ENCODE data around the gene BAHCC1. TPM values are rescaled to one million over a fixed set of nuclear protein-coding genes. Genes with fewer than 3 reads are reported as not detected.
A peak's percentile ranks its signal among the peaks of the same experiment; 100 is the strongest.

BAHCC1 gene
- total and polyA plus RNA-seq, 2 of the 8 experiments (the other 6 are each of a cell fraction or from before 2014, with no cell fraction given), result 0.26 to 0.58 TPM

- ChIA-PET CTCF (ENCODE audit: partially characterized antibody) (interaction anchor here (0.6 to 2.7 kb wide), 4 partner anchors 29 to 237 kb away, joined by 3 to 16 read pairs (median 4); no protein-coding TSS in a partner anchor), POLR2A (ENCODE audit: partially characterized antibody) (interaction anchor here (1.0 to 35.8 kb wide), 5 partner anchors 8 to 246 kb away, joined by 3 to 1004 read pairs (median 8); partner anchors contain the start of genes ACTG1 and FSCN2)
- no peak for FAIRE-seq
- H3K9ac ChIP-seq (replicated peaks in 1 of 4; ENCODE audit: extremely low read depth in 1 of 4, low read depth in 3 of 4, low read length in 3 of 4), result no peak overlapping the region
- 80% methylated on average over 5 of the region's 5 CpGs; no CpG with 5 or more reads in 1 of the 2 experiments for WGBS, 2 experiments (ENCODE audit: extremely low coverage in 1 of 2, insufficient coverage in 1 of 2, insufficient read length in 1 of 2, insufficient replicate concordance in 2 of 2, low coverage in 1 of 2, low lambda C conversion rate in 2 of 2, missing lambda C conversion rate in 1 of 2)
- H3K4me3 ChIP-seq (ENCODE audit: extremely low read depth in 1 of 4, insufficient read depth in 2 of 4, low read depth in 3 of 4, low read length in 4 of 4), result no peak overlapping the region
- H3K36me3 ChIP-seq (ENCODE audit: control insufficient read depth in 2 of 4, insufficient read depth in 4 of 4, low read length in 3 of 4), result no peaks in the 10 kb centered on the region
- H3K4me2 ChIP-seq (ENCODE audit: insufficient read depth in 1 of 2, low read depth in 2 of 2, low read length in 2 of 2), result no peak overlapping the region; a peak in 1 of 4 replicates
- H3K23ac ChIP-seq (ENCODE audit: insufficient read length), result no peak overlapping the region
- H4K91ac ChIP-seq (replicated peaks; ENCODE audit: insufficient read length, low read length), result peak overlapping the region; percentile 66
- H4K8ac ChIP-seq (ENCODE audit: extremely low read depth, insufficient read depth, low read length), result no peak overlapping the region
- peak overlapping the region; percentile 53; the same call in 1 of the 2 replicates for H3K18ac ChIP-seq (ENCODE audit: extremely low read depth, low read length)
- H4K5ac ChIP-seq (ENCODE audit: insufficient read length, low read depth, low read length), result no peak overlapping the region
- no peak for DNase-seq (ENCODE audit: low read depth in 1 of 2, low spot score in 2 of 2)
- H3K79me2 ChIP-seq (ENCODE audit: control insufficient read depth in 1 of 2, insufficient read depth in 2 of 2, low read length in 2 of 2), result no peaks in the 10 kb centered on the region
- H2BK12ac ChIP-seq (ENCODE audit: low read depth, low read length), result 0 out of 2 replicates have a peak overlapping the region, but pooled peaks have one; percentile 52
- no peak overlapping the region for H2BK120ac ChIP-seq (replicated peaks; ENCODE audit: low read depth, low read length)
- peaks cover 6 to 28% (median 22%) of the 10 kb centered on the region in 4 experiments for H3K4me1 ChIP-seq (replicated peaks in 1 of 4; ENCODE audit: control insufficient read depth in 3 of 4, insufficient read depth in 4 of 4, low read length in 3 of 4)
- H3K27me3 ChIP-seq (replicated peaks in 1 of 4; ENCODE audit: control insufficient read depth in 3 of 4, extremely low read depth in 1 of 4, insufficient read depth in 3 of 4, low read length in 3 of 4), result peaks cover 0 to 9% (median 4%) of the 10 kb centered on the region in 4 experiments; a peak in 3 of 7 replicates
- H3K79me1 ChIP-seq (ENCODE audit: low read depth, low read length), result no peaks in the 10 kb centered on the region
- H3K23me2 ChIP-seq (ENCODE audit: low read depth, low read length), result peaks cover 2% of the 10 kb centered on the region; the same call in 1 of the 2 replicates
- H2AK5ac ChIP-seq (ENCODE audit: low read depth, low read length), result no peak overlapping the region
- no peak overlapping the region for H3K4ac ChIP-seq (replicated peaks; ENCODE audit: insufficient read length, low read depth, low read length)
- no peak overlapping the region; the same call in 1 of the 2 replicates for H2BK15ac ChIP-seq (ENCODE audit: low read length)
- no peak overlapping the region for H3K27ac ChIP-seq (ENCODE audit: low read depth, low read length)
- H3K56ac ChIP-seq (replicated peaks; ENCODE audit: insufficient read length, low read depth, low read length), result no peak overlapping the region
- peak overlapping the region; percentile 51; the same call in 1 of the 2 replicates for H2BK20ac ChIP-seq (ENCODE audit: low read length)
- no peaks in the 10 kb centered on the region for H4K20me1 ChIP-seq (replicated peaks in 1 of 2; ENCODE audit: control insufficient read depth in 1 of 2, insufficient read depth in 2 of 2, low read length in 2 of 2)
- H2AFZ ChIP-seq (ENCODE audit: low read length), result no peak overlapping the region
- H2BK5ac ChIP-seq (ENCODE audit: low read depth, low read length), result peak overlapping the region; percentile 54; the same call in 1 of the 2 replicates
- H3K9me3 ChIP-seq (ENCODE audit: insufficient read depth in 2 of 2, low read depth in 1 of 2, low read length in 1 of 2), result no peaks in the 10 kb centered on the region
- H3K14ac ChIP-seq (ENCODE audit: insufficient read length), result no peak overlapping the region
Observed at GRCh38 chr17:81491181-81491581, 95.9 kb downstream of the BAHCC1 start.

Data from H1 (cell line).